Lung (tissue), 16 donors: ENCODE results near the gene HOXD1. TPM values are rescaled to one million over a fixed set of nuclear protein-coding genes. Genes with fewer than 3 reads are reported as not detected.
A peak's percentile ranks its signal among the peaks of the same experiment; 100 is the strongest.

ENCODE experiments used
- ATAC-seq: fragments of 200-7000 bp; cut with Tn5 transposase; one replicate; pipeline ENCODE4 v1.9.1; 2020; ENCODE audit warnings: moderate number of reproducible peaks; ENCODE audit not compliant: insufficient read depth, low FRiP score
- DNase-seq, 3 donors: peaks; one replicate each; pipeline ENCODE4 v3.0.0-alpha.2; 2013 to 2017
- H3K27ac ChIP-seq, 2 donors: one replicate each; pipeline ENCODE4 v1.5.1; 2013; ENCODE audit warnings: mild to moderate bottlenecking in 2 of 2, moderate library complexity in 2 of 2, control low read depth in 1 of 2, inconsistent platforms in 1 of 2, low read depth in 1 of 2, low read length in 1 of 2
- H3K27me3 ChIP-seq, 3 donors: one replicate each; pipeline ENCODE4 v1.5.1; 2013; ENCODE audit warnings: low read length in 2 of 3; ENCODE audit not compliant: control insufficient read depth in 3 of 3, insufficient read depth in 3 of 3
- H3K36me3 ChIP-seq, 4 donors: one replicate each; pipeline ENCODE4 v1.5.1; 2013; ENCODE audit warnings: low read length in 4 of 4, mild to moderate bottlenecking in 1 of 4, moderate library complexity in 1 of 4; ENCODE audit not compliant: control insufficient read depth in 4 of 4, insufficient read depth in 4 of 4
- H3K4me1 ChIP-seq, 5 donors: one replicate each; pipeline ENCODE4 v1.5.1; 2013; ENCODE audit warnings: low read length in 5 of 5, mild to moderate bottlenecking in 2 of 5, moderate library complexity in 1 of 5; ENCODE audit not compliant: control insufficient read depth in 5 of 5, insufficient read depth in 5 of 5
- H3K4me3 ChIP-seq: one replicate; pipeline ENCODE4 v1.5.1; 2013; ENCODE audit warnings: mild to moderate bottlenecking, control low read depth, moderate library complexity
- H3K9ac ChIP-seq, 2 donors: one replicate each; pipeline ENCODE4 v1.5.1; 2013; ENCODE audit warnings: low read length in 2 of 2, control low read depth in 1 of 2; ENCODE audit not compliant: insufficient read depth in 1 of 2
- H3K9me3 ChIP-seq, 4 donors: one replicate each; pipeline ENCODE4 v1.5.1; 2013; ENCODE audit warnings: low read length in 3 of 4, mild to moderate bottlenecking in 1 of 4, moderate library complexity in 1 of 4; ENCODE audit not compliant: control insufficient read depth in 4 of 4, insufficient read depth in 3 of 4
- WGBS, 2 donors: extraction: QIAGEN DNeasy Blood & Tissue Kit; methylation state at CpG; one replicate each; pipeline ENCODE4 v1.1.7; 2013; 5-methylcytosine and 5-hydroxymethylcytosine counted together
- long read RNA-seq, 5 donors: transcript quantifications; one replicate each; lab custom pipeline, GENCODE V29; 2026
- polyA plus RNA-seq, 2 donors: library from polyadenylated mRNA; stranded (reverse); fragments of 200-250 nt; gene quantifications; one replicate each; pipeline ENCODE4 v1.2.1, GENCODE V29; 2013
- total RNA-seq, 2 donors: library from RNA; depleted of rRNA in 1 of 2; stranded (reverse); fragments of >200 nt in 1 of 2; gene quantifications; one replicate each; pipeline ENCODE4 v1.2.1, GENCODE V29; 2014 to 2021
- TF ChIP-seq, protein P1 (sequence below): IDR thresholded peaks from 2 replicates; pipeline ENCODE4 v1.5.1; 2012; ENCODE audit warnings: mild to moderate bottlenecking; ENCODE audit errors: control extremely low read depth, extremely low read depth
- donor health status: control.
- donor health status: control.
- donor health status: Bipolar disorder and iron deficiency.
- donor health status: healthy.
- donor health status: DM: yes; HTN: yes; CAD: no.

The HOXD1 gene
- total RNA-seq: 1 to 10 TPM in 1 of 2 donors, under 1 TPM in 1; 0.40 to 2.5 TPM
- polyA plus RNA-seq: 1 to 10 TPM in 1 of 2 donors, under 1 TPM in 1; 0.90 to 3.2 TPM
- long read RNA-seq, donor 1, partial matches to known transcripts: 0 of 1 reads
- long read RNA-seq, donor 1, other reads (novel, unspliced or antisense): 0 of 1 reads
- long read RNA-seq, donor 2, partial matches to known transcripts: 0 of 2 reads
- long read RNA-seq, donor 2, other reads (novel, unspliced or antisense): 0 of 2 reads
- long read RNA-seq, donor 3: 0 reads
- long read RNA-seq, donor 4: 0 reads
- long read RNA-seq, donor 5, partial matches to known transcripts: 0 of 1 reads
- long read RNA-seq, donor 5, other reads (novel, unspliced or antisense): 0 of 1 reads

DNA sequence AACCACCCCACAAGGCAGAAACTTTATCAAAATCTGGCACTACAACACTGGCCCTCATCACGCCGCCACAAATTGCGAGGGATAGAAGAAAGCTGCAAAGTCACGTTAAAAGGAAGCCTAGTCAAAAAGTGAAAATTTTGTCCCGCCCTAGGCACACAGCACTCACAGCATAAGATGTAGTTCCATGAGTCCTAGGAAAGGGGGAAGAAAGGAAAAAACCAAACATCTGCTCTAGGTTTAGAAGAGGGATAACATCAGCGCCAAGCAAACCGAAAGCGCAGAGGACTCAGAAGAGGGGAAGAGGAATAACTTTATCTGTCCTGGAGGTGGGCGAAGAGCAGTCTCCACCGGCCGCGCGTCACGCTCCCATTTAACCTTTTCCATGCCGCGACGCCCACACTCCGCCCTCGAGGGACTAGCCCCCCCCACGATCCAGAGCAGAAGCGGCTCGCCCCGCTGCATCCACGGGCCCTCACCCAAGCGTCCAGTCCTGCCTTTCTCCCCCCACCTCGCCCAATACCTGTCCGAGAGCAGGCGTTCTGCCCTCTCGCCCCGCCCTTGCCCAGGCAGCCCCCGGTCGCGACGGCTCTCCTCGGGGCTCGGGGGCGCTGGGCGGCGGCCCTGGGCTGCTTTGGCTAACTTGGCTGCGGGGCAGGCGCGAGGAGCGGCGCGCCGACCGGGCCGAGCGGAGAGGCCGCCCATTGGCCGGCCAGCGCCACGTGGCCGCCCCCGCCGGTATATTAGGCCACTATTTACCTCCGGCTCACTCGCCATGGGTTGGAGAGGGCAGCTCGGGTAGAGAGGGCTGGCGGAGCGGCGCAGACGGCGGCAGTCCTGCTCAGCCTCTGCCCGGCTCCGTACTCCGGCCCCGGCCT is at the start of gene HOXD1:
TSS of gene HOXD1 (plus strand) at position 770 of the 875 bp plus-strand sequence. CDS start 134 bp downstream, outside the sequence.
- WGBS, 2 donors: 1 to 2% methylated on average over 50 to 68 of the region's 68 CpGs
- H3K9me3 ChIP-seq: no peaks in the 10 kb centered on the region
- no peaks in the 10 kb centered on the region for H3K36me3 ChIP-seq
- H3K4me1 ChIP-seq: peaks cover 0 to 29% (median 12%) of the 10 kb centered on the region in 5 donors
- peaks cover 5 to 80% (median 79%) of the 10 kb centered on the region in 3 donors for H3K27me3 ChIP-seq
- peak within 1 kb of the TSS in 1 of 2 donors; percentile 75 for H3K27ac ChIP-seq
- ATAC-seq (peak; percentile 87), DNase-seq (peak; percentile 48 to 57 (median 57))
- no peak within 1 kb of the TSS for H3K9ac ChIP-seq
- H3K4me3 ChIP-seq: peak within 1 kb of the TSS; percentile 44
- TF ChIP-seq, protein P1, sequence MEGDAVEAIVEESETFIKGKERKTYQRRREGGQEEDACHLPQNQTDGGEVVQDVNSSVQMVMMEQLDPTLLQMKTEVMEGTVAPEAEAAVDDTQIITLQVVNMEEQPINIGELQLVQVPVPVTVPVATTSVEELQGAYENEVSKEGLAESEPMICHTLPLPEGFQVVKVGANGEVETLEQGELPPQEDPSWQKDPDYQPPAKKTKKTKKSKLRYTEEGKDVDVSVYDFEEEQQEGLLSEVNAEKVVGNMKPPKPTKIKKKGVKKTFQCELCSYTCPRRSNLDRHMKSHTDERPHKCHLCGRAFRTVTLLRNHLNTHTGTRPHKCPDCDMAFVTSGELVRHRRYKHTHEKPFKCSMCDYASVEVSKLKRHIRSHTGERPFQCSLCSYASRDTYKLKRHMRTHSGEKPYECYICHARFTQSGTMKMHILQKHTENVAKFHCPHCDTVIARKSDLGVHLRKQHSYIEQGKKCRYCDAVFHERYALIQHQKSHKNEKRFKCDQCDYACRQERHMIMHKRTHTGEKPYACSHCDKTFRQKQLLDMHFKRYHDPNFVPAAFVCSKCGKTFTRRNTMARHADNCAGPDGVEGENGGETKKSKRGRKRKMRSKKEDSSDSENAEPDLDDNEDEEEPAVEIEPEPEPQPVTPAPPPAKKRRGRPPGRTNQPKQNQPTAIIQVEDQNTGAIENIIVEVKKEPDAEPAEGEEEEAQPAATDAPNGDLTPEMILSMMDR: no peak

GRCh38 chr2:176138923-176139660 is 49.4 kb upstream of the HOXD1 start:
- peaks cover 19 to 94% (median 92%) of the 10 kb centered on the region in 3 donors for H3K27me3 ChIP-seq
- H3K36me3 ChIP-seq: no peaks in the 10 kb centered on the region
- no peak overlapping the region for H3K4me3 ChIP-seq
- no peak overlapping the region for H3K27ac ChIP-seq
- DNase-seq (no peak), ATAC-seq (no peak)
- no peak overlapping the region for H3K9ac ChIP-seq
- TF ChIP-seq, protein P1: no peak
- H3K9me3 ChIP-seq: peaks cover 0 to 10% (median 0%) of the 10 kb centered on the region in 4 donors
- WGBS, 2 donors: 12 to 17% methylated on average over 28 of the region's 28 CpGs
- H3K4me1 ChIP-seq: peaks cover 0 to 15% (median 4%) of the 10 kb centered on the region in 5 donors

- Histone ChIP-seq H3K27ac (no peak overlapping the region), H3K4me3 (no peak overlapping the region), H3K9ac (no peak overlapping the region), H3K9me3 (peaks cover 0 to 10% (median 0%) of the 10 kb centered on the region in 4 donors), H3K36me3 (no peaks in the 10 kb centered on the region), H3K4me1 (peaks cover 0 to 15% (median 4%) of the 10 kb centered on the region in 5 donors), H3K27me3 (peaks cover 19 to 92% (median 89%) of the 10 kb centered on the region in 3 donors)
- ATAC-seq (no peak), DNase-seq (peak in 1 of 3 donors; percentile 61)
- TF ChIP-seq, protein P1: no peak
- WGBS, 2 donors: 12 to 13% methylated on average over 41 of the region's 41 CpGs
Observed at GRCh38 chr2:176139661-176140512, 48.6 kb upstream of the HOXD1 start.
